ENCODE measurements around the gene ST13. TPM values are rescaled to one million over a fixed set of nuclear protein-coding genes. Genes with fewer than 3 reads are reported as not detected.
A peak's percentile ranks its signal among the peaks of the same experiment; 100 is the strongest.
"Not testable (repeated sequence)": the region's sequence is repeated elsewhere in the genome, so short reads cannot be mapped to it uniquely, and the experiment has no call there.

Gene ST13
- total RNA-seq, 1 donor from 2014 or later: 167 TPM

DNA sequence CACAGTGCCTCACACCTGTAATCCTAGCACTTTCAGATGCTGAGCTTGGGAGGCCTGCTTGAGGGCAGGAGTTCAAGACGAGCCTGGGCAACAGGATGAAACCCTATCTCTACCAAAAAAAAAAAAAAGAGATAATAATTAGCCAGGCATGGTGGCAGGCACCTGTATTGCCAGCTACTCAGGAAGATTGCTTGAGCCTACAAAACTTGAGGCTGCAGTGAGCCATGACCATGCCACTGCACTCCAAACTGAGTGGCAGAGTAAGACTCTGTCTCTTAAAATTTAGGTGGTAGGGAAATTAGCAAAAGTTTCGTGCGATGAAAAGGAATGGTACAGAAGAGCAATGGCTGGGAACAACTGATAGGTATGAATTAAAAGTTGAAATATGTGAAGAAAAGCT is 18.0 kb downstream of the ST13 start:
- DNase-seq (ENCODE audit: low read depth in 2 of 2): no peak

DNA sequence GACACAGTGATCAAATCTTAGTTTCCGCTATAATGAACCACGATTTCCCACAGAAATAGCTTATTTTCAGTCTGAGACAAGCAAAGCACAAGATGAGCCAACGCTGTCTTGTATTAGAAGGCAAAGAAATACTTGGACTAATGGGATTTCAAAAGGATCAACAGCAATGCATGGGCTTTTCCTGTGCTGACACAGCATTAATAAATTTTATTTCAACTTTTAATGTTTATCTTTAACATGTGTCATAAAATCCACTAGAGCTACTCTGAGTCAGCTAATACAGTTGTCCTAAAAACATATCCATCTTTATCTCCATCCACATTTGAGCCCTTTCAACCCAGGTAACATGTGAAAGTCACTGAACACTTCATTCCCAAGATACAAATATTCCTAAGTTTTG is 21.8 kb downstream of the ST13 start:
- DNase-seq (ENCODE audit: low read depth in 2 of 2): no peak

GRCh38 chr22:40829131-40829530 is 27.3 kb downstream of the ST13 start:
- peak in 1 of 2 donors; percentile 30 for DNase-seq (ENCODE audit: low read depth in 2 of 2)

DNA sequence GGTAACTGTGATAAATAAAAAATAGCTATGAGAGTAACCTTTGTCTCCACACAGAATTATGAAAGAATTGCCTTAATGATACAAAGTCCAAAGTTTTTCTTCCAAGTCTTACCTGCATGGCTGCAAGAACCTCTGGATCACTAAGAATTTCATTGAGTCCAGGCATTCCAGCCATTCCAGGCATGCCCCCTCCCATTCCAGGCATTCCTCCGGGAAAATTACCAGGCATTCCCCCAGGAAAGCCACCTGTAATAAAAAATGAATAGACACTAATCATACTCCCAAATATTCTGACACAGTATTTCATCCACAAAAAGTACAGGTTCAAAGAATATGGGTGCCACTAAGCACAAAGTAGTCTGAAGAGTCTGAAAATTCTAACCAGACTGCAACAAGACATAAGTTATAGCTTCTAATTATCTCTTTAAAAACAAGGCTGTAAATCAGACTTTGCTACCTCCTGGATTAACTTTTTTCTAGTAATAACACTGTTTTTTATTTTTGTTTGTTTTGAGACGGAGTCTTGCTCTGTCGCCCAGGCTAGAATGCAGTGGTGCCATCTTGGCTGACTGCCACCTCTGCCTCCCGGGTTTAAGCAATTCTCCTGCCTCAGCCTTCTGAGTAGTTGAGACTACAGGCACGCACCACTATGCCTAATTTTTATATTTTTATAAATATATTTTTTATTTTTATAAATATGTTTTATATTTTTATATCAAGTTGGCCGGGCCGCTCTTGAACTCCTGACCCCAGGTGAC is 29.3 kb downstream of the ST13 start:
- DNase-seq (ENCODE audit: low read depth in 2 of 2): no peak

GRCh38 chr22:40826292-40826691 is 30.1 kb downstream of the ST13 start:
- DNase-seq (ENCODE audit: low read depth in 2 of 2): not testable (repeated sequence)

DNA sequence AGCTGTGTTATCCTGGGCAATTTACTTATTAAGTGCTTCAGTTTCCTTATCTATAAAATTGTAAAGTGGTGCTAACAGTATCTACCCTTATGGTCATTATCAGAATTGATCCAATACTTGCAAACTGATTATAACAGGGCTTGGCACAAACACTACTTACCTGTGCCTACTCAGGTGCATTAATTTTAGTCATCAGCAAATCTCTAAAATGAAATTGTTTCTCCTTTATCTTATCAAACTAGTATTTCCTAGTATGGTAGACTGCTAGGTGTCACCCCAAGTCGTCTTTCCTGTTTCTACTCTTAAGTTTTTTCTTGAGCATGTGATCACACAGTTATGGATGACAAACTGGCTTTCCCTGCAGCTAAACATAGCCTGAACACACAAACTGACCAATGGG is 33.0 kb downstream of the ST13 start:
- DNase-seq (ENCODE audit: low read depth in 2 of 2): no peak

- peak; percentile 32 to 61 for DNase-seq (ENCODE audit: low read depth in 2 of 2)
Observed at GRCh38 chr22:40819599-40820140, 36.8 kb downstream of the ST13 start.

GRCh38 chr22:40818747-40819598 is 37.5 kb downstream of the ST13 start, which contains the start of gene SLC25A17:
Gene SLC25A17, minus strand, starts transcription at chr22:40819346. Its CDS starts 98 bp downstream, at chr22:40819248.
- DNase-seq (ENCODE audit: low read depth in 2 of 2): peak; percentile 54 to 84

- DNase-seq (ENCODE audit: low read depth in 2 of 2): no peak
Observed at GRCh38 chr22:40818192-40818746, 38.2 kb downstream of the ST13 start.

- no peak for DNase-seq (ENCODE audit: low read depth in 2 of 2)
Observed at GRCh38 chr22:40817737-40818136, 38.7 kb downstream of the ST13 start.

DNA sequence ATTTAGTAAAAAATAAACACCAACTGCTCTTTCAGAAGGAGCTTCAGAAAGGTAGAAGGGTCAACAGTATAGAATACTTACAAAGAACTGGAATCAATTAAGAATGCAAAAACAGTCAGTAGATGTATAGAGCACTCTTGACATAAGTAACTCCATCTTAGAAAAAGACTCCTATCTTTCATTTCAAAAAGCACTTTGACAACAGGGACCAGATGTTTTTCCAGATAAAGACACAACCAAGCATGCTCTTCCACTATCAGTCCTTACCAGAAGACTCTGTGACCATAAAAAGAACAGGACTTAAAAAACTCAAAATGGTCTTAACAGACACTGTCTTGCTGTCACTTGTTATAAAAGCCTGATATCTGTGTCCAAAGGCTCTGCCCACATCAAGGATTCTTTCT is 42.5 kb downstream of the ST13 start:
- no peak for DNase-seq (ENCODE audit: low read depth in 2 of 2)

DNA sequence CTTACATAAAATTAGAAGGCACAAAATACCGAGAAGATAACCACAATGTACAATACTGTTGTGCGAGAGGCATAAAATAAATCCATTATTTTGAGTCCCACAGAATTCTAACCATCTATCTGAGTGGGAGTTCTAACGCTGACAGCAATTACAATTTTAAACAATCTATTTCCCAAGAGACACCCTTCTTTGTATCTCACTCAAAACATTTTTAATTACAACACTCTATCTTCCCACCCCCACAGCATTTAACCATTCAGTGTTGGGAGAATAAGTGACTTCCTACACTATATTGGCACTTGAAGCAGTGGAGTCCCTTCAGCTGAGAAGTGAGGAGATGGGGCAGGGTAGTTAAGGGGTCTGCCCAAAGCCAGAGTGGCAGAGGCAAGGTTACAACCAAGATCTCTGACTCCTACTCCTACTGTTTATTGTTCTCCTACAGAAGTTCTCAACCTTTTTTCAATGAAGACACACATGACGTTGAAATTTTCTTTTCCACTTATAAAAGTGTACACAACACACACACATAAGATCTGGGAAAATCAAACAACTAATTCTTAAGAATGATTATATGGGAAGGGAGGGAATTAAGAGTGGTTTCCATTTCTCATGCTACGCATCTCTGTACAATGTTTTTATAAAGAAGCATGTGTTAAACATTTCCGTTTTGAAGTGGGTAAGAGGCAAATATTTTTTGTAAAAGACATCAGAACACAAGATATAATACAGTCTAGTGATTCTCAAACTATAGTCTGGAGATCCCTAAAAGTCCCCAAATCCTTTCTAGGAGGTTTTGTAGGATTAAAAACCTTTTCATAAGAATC is 48.2 kb downstream of the ST13 start:
- DNase-seq (ENCODE audit: low read depth in 2 of 2): peak in 1 of 2 donors; percentile 25

DNA sequence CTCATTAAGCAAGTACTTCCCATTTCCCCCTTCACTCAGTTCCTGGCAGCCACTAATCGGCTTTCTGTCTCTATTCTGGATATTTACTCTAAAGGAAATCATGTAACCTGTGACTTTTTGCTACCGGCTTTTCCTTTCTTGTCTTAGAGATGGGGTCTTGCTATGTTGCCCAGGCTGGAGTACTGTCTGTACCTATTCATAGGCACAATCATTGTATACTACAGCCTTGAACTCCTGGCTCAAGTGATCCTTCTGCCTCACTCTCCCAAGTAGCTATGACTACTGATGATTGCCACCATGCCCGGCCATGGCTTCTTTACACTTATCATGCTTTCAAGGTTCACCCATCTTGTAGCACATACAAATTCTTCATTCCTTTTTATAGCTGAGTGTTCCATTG is 49.7 kb downstream of the ST13 start:
- no peak for DNase-seq (ENCODE audit: low read depth in 2 of 2)

DNA sequence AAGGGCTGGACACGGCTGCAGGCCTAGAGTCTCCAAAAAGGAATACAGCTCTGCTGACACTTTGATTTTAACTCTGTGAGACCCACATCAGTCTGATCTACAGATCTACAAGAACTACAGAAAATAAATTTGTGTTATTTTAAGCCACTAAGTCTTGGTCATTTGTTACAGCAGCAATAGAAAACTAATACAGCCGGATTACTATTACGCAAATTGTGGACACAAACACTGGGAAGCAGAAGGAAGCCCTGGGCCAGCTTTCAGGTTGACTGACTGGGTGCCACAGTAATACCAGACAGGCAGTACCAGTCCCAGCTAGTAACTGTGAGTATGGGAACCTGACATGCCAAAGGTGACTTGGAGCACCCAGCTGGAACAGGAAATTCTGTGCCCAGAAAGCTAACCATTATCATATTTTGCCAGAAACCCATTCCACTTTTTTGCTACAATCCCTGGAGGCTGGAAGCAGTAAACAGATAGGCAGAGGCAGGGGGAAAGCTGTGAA is 50.7 kb downstream of the ST13 start:
- no peak for DNase-seq (ENCODE audit: low read depth in 2 of 2)

DNA sequence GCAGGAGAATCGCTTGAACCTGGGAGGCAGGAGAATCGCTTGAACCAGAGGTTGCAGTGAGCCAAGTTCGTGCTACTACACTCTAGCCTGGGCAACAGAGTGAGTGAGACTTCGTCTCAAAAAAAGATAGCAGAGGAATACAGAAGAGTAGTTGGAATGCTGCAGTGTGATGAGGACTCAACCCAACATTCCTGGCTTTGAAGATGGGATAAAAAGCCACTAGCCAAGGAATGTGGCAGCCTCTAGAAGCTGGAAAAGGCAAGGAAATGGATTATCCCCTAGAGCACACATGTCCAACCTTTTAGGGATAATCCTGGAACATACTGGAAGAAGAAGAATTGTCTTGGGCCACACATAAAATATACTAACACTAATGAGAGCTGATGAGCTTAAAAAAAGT is 51.2 kb downstream of the ST13 start:
- no peak for DNase-seq (ENCODE audit: low read depth in 2 of 2)

DNA sequence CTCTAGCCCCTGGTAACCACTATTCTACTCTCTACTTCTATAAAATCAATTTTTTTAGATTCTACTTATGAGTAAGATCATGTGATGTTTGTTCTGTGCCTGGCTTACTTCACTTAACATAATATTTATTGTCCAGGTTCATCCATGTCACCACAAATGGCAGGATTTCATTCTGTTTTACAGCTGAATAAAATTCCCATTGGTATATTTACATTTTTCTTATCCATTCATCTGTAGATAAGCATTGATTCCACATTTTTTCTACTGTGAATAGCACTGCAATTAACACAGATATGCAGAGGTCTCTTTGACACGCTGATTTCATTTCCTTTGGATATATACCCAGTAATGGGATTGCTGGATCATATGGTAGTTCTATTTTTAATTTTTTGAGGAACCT is 53.1 kb downstream of the ST13 start:
- DNase-seq (ENCODE audit: low read depth in 2 of 2): no peak

DNA sequence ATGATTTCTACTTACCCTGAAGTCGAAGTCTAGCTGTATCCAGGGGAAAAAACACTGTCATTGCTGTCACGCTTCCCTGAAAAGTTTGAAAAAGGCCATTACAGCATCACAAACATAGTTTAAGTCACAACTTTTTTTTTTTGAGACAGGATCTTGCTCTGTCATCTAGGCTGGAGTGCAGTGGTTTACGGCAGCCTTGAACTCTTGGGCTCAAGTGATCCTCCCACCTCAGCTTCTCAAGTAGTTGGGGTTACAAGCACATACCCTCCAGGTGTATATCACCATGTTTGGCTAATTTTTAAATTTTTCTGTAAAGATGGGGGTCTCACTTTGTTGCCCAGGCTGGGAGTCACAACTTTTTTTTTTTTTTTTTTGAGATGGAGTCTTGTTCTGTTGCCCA is 57.4 kb downstream of the ST13 start:
- no peak for DNase-seq (ENCODE audit: low read depth in 2 of 2)

DNA sequence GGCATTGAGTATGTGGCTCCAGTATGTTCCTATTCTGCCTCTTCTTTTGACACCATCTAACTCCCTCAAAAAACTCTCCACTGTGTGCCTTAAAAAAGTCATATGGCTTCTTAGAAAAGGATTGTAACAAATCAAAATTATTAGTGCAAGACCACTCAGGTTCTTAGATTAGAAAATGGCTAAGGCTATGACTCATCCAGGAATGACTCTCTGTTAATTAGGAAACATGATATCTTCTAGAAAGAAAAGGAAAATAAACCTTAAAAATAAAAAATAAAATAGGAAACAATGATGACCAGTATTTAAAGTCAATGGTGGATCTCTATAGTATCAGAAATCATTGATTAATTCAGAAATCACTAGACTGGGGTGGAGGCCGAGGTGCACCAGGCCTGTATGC is 59.0 kb downstream of the ST13 start:
- no peak for DNase-seq (ENCODE audit: low read depth in 2 of 2)

- peak; percentile 11 to 52 for DNase-seq (ENCODE audit: low read depth in 2 of 2)
Observed at GRCh38 chr22:40792451-40792850, 64.0 kb downstream of the ST13 start.

DNA sequence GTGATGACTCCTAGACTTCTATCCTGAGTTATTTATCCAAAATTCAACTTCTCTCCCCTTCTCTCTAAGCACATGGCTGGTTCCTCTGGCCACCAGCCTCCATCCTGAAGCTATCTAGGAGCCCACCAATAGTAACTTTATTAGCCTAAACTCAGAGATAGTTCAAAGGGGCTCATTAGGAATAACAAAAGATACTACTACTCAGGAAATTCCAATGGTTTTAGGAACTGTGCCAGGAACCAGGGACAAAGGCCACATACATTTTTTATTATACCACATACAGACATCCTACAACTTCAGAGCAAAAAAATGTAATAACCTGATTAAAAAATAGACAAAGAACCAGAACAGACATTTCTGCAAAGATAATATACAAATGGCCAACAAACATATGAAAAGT is 65.2 kb downstream of the ST13 start:
- peak; percentile 68 to 73 for DNase-seq (ENCODE audit: low read depth in 2 of 2)

DNA sequence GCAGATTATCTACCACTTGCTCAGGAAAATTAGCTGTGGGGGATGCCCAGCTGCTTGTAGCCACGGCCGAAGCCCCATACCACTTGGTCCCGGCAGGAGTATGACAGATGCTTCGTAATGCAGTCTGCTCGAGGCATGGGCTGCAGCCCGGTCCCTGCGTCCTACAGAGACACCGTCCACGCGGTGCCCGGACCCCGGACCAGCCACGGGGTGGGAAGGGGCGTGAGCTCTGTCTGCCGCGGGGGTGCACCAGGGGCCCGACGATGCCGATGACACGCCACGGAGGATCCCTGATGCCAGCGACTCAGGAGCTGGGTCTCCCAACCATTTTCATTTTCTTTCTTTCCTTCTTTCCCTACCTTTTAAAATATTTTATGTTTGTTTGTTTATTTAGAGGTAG is 67.3 kb downstream of the ST13 start:
- no peak for DNase-seq (ENCODE audit: low read depth in 2 of 2)

All from dermis microvascular lymphatic vessel endothelial cell (primary cell).